GM18907 (cell line): ENCODE data around the gene NAA16.
"Not testable (repeated sequence)": the region's sequence is repeated elsewhere in the genome, so short reads cannot be mapped to it uniquely, and the experiment has no call there.

ENCODE experiments used
- ATAC-seq: cut with Tn5 transposase; IDR thresholded peaks from one replicate; pipeline ENCODE4 v1.9.1; 2021; ENCODE audit warnings: mild to moderate bottlenecking, moderate library complexity; ENCODE audit not compliant: unreplicated experiment

NAA16 gene

DNA sequence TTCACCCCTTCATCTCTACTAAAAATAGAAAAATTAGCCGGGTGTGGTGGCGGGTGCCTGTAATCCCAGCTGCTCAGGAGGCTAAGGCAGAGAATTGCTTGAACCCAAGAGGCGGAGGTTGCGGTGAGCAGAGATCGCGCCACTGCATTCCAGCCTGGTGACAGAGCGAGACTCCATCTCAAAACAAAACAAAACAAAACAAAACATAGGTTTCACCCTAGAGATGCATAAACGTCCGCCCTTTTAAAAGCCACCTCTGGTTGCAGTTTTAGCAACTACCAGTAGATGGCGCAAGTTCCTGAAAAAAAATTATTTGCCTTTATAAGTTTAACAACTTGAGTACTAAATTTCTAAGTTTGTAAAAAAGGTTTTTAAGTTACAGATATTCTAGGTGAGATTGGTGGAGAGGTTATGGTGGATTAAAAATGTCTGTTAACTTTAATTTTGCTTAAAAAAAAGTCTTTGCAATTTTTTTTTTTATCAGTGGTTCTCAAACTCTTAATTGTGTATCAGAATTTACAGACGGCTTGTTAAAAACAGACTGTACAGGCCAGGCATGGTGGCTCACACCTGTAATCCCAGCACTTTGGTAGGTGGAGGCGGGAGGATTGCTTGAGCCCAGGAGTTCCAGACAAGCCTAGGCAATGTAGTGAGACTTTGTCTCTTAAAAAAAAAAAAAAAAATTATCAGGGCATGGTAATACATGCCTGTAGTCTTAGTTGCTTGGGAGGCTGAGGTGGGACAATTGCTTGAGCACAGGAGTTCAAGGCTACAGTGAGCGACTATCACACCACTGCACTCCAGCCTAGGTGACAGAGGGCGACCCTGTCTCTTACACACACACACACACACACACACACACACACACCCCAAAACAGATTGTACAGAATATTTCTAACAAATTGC lies 42.1 kb downstream of the NAA16 start:
- no peak for ATAC-seq

DNA sequence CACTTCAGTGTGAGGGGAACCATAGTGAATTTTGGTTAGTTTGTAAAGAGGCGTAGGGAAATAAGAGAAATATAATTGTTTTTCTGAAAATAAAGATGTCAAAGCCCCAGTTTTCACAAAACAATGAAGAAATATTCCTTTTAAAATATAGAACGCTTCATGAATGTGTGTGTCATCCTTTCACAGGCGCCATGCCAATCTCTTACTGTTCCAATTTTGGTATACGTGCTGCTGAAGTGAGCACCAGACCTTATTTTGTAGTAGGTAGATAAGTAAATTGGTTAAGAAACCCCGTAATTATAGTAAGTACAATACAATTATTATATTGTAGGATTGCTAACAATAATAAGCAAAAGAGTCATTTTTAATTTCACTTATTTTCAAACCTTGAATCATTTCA lies 43.3 kb downstream of the NAA16 start:
- no peak for ATAC-seq

DNA sequence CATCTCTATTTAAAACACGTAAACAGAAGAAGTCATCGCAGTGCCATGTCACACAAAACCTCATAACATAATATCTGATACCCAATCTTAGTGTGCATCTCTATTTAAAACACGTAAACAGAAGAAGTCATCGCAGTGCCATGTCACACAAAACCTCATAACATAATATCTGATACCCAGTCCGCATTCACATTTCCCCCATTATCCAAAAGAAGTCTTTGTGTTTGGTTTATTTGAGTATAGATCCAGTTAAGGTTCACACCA lies 45.2 kb downstream of the NAA16 start:
- ATAC-seq, result not testable (repeated sequence)

DNA sequence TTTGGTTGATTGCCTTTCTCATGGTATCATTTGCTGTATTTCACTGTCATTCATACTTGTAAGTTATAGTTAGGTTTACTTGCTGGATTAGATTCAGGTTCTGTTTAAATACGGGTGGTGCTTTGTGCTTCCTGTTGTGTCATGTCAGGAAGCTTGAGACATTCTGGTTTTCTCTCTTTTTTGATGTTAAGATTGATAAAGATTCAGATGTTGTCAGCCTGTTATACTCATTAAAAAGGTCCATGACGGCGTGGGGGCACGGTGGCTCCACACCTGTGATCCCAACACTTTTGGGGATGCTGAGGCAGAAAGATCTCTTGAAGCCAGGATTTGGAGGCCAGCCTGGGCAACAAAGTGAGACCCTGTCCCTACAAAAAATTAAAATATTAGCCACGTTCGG lies 45.7 kb downstream of the NAA16 start:
- no peak for ATAC-seq

DNA sequence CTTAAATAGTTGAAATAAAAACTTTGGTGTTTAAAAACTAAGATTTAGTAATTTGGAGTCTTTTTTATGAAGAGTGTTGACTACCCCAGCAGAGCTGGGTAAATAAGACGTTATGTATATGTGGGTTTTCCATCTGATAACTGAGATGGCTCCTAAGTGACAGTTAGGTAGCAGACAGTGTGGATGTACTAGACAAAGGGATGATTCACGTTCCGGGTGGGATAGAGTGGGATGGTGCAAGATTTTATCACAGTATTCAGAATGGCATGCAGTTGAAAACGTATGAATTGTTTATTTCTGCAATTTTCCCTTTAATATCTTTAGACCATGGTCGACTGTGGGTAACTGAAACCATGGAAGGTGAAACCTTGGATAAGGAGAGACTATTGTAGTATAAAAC lies 50.4 kb downstream of the NAA16 start:
- no peak for ATAC-seq

DNA sequence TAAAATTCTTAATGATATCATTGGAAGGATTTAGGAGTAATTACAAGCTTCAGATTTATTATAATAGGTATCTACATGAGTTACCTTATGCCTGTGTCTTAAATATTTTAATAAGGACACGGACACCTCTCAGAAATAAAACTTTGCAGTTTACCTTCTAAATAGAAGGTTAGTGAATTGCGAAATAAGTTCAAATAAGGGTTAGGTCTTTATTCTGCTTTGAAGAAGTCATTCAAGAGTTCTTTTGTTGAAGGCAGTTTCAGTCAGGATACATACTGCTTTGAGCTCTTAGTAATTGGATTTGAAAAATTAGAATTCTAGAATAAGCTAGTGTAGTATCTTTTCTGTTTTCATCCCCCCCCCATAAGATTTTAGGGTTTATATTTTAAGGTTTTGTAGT lies 53.0 kb downstream of the NAA16 start:
- no peak for ATAC-seq

DNA sequence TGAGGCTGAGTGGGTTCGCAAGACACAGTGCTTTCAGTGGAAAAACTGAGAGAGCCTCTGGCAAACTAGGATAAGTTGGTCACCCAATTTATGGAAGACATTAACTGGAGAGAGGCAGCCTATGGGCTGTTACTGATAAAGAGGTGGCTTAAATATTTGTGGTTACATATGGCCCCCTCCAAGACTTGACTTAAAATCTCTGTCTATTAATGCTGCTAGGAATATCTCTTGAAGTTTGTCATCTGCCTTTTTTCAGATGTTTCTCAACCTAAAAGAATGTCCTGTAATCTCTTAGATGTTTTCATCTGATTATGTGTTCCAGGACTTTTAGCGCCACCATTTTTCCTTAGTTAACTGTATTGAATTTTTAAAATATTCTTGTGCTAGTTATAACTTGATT lies 54.6 kb downstream of the NAA16 start:
- ATAC-seq, result no peak

DNA sequence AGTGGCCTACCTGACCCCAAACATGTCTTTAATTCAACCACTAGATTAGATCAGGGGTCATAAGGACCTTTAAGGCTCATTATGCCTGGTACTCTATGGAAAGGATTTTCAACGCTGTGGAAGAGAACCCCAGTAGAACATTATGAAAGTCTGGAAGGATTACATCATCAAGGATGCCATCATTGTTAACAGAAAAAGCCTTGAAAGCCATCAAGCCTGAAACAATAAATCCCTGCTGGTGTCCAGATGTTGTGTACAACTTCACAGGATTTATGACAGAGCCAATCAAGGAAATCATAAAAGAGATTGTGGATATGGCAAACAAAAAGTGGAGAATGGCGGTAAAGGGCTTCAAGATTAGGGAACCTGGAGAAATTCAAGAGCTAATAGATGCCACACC lies 59.7 kb downstream of the NAA16 start:
- no peak for ATAC-seq

DNA sequence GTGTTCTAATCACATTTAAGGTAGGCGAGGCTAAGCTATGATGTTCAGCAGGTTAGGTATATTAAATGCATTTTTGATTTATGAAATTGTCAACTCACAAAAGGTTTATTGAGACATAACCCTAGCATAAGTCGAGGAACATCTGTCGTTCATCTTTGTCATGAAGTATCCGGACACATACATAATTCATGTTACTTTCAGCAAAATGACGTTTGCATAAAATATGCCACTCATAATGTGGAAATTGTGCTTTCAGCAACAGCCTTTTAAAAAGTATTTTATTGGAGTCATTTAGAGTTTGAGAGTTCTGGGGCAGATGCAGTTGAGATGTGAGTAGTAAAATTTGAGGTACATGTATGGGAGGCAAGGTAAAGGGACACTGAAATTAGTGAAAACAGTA lies 66.4 kb downstream of the NAA16 start:
- no peak for ATAC-seq

DNA sequence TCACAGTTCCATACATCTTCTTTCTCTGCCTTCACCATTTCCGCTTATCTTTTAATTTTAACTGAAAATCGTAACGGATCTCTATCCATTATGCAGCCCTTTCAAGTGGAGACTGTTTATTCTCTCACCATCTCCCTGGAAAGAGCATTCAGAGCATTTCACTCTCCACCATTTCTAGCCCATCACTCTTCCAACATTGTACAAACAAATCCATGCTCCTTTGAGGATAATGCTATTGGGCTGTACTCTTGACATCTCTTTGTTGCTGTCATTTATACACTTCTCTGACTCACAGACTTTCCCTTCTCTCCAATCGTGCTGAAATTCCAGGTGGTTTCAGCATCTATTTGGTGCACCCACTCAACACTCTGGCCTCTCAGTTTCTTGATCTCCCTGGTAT lies 71.4 kb downstream of the NAA16 start:
- ATAC-seq, result no peak

DNA sequence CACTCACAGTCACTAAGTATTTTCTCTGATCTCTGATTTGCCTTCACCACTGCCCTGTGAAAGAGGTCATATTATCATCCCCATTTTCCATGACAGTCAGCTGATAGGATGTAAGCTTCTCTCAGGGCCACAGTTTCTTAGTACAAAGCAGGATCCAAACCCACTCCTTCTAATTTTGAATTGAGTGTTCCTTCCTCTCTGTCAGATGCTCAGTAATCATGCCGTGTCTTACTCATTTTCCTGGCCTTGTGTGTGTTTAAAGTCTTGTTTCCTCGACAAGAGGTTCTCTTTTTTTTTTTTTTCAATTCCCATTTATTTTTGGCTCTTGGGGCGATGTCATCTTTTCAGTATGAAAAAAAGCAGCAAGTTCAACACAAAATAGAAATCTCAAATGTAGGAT lies 72.3 kb downstream of the NAA16 start:
- no peak for ATAC-seq

DNA sequence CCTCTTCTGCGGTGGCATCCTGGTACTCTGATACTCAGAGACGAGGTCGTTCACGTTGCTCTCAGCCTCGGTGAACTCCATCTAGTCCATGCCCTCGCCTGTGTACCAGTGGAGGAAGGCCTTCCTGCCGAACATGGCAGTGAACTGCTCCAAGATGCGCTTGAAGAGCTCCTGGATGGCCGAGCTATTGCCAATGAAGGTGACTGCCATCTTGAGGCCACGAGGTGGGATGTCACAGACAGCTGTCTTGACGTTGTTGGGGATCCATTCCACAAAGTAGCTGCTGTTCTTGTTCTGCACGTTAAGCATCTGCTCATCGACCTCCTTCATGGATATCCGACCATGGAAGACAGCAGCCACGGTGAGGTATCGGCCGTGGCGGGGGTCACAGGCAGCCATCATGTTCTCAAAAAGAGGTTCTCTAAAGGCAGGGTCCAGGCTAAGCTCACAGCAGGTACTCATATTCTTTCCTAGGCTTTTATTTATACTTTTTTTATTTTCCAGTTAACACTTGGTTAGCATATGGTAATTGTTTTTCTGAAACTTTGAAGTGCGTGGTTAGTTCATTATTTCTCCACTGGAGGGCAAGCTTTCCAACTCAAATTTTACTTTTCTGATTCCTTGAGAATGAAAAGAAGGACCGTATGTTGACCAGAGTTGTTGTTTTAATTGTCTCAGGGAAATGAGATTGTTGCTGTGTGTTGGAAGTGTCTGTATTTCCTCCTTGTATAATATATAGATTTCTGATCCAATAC lies 73.9 kb downstream of the NAA16 start:
- ATAC-seq, result no peak

DNA sequence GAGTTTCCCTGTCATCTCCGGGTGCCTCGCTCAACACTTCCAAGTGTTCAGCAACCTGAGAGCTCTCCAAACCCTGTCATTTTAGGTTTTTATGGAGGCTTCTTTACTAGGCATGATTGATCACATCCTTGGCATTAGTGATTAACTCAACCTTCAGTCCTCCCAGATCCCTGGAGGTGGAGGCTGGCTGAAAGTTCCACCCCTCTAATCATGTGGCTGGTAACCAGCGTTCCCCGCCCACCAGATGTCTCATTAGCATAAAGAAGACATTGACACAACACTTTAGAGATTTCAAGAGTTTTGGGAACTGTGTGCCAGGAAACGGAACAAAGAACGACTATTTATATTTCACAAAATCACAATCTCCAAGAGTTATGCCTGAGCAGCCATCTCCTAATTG lies 75.1 kb downstream of the NAA16 start:
- ATAC-seq, result no peak

DNA sequence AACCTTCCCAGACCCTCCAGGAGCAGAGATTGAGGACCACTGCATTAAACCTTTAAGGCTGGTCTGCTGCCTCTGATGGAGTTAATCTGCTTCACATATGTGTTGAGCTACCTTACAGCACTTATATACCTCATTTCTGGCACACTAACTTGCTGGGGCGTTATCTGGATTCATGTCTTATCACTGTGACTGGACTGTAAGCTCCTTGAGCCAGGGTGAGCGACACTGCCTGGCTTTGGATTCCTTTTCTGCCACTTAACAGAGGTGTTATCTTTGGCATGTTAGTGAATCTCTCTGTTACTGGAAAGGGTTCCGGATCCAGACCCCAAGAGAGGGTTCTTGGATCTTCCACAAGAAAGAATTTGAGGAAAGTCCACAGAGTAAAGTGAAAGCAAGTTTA lies 76.5 kb downstream of the NAA16 start:
- ATAC-seq, result no peak

DNA sequence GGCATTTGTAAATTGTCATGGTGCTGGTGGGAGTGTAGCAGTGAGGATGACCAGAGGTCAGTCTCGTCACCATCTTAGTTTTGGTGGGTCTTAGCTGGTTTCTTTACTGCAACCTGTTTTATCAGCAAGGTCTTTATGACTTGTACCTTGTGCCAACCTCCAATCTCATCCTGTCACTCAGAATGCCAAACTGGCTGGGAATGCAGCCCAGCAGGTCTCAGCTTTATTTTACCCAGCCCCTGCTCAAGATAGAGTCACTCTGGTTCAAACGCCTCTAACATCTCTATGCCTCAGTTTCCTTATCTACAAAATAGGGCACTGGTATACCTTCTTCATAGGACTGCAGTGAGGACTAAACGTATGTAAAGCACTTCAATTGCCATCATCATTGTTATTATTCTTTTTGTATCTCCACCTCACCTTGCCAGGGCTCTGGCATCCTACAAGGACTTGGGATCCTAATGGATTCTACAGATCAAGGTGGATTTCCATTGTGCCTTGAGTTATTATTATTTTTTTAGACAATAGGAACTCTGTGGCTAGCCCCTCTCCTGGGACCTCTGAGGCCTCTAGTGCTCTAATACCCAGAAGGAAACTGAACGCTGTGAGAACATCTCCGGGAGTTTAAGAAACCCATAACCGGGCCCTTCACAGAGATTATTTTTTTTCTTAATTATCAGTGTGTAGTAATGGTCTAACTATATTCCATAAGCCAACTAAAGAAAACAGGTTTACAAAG lies 77.2 kb downstream of the NAA16 start:
- ATAC-seq, result no peak

DNA sequence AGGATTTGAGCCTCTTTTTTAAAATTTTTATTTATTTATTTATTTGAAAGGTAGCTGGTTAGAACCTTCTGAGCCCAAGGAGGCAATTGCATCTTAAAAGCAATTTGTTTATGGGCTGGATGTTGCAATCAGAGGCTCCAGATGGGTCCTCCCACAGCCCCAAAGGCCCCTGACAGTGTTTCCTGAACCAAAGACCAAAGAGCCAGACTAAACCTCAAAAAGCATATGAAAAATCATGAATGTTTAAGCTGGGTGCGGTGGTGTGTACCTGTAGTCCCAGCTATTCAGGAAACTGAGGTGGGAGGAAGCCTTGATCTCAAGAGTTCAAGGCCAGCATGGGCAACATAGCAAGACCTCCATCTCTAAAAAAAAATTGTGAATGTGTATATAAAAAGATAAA lies 78.5 kb downstream of the NAA16 start:
- ATAC-seq, result no peak

DNA sequence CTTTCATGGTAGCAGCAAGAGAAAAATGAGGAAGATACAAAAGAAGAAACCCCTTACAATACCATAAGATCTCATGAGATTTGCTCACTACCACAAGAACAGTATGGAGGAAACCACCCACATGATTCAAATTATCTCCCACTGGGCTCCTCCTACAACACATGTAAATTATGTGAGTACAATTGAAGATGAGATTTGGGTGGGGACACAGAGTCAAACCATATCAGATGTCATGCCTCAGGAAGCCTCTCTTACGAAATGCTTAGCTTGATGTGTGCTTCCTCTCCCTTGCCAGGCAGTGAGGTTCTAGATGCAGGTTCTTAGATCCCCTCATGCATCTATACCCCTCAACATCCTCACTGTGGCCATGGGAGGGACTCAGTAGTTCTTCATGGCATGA lies 83.1 kb downstream of the NAA16 start:
- no peak for ATAC-seq

DNA sequence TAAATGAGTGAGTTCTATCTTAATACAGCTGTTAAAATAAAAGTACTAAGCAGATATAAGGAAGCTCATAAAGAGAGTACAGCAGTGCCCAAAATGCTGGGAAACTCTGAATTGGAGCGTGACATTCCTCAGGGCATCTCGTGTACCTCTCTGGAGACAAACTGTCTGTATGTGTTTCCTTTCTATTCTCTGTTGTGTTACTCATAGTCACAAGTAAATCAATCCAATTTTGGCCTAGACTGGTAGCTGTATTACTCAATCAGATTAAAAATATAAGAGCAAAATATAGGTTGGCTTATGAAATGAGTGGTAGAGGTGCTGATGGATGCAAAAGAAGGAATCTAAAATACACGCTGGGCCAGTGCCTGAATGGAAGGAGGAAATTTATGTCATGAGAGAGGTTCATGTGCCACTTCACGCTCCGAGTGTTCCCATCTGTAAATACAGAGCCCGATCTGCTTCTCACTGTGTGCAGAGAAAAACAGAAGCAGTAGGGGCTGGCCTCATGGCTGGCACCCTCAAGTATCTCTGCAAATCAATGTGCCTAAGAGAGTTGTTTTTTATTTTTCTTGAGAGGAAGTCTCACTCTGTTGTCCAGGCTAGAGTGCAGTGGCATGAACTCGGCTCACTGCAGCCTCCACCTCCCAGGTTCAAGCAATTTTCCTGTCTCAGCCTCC lies 87.6 kb downstream of the NAA16 start:
- no peak for ATAC-seq

DNA sequence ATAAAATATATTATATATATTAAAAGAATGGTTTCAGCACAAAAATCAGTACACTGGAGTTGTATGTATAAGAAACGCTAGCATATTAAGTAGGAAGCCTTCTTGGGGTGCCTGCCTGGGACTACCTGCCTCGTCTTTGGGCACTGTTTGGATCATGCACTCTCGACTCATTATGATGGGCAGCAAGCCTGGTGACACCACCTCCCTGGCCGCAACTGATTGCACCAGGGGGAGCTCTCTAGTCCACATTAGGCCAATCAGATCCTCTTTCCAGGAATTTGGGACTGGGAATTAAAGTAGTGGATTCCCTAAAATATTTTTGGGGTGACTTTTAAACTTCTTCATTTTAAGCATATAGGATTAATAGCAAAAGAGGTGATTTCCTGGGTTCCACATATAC lies 90.3 kb downstream of the NAA16 start:
- ATAC-seq, result no peak

DNA sequence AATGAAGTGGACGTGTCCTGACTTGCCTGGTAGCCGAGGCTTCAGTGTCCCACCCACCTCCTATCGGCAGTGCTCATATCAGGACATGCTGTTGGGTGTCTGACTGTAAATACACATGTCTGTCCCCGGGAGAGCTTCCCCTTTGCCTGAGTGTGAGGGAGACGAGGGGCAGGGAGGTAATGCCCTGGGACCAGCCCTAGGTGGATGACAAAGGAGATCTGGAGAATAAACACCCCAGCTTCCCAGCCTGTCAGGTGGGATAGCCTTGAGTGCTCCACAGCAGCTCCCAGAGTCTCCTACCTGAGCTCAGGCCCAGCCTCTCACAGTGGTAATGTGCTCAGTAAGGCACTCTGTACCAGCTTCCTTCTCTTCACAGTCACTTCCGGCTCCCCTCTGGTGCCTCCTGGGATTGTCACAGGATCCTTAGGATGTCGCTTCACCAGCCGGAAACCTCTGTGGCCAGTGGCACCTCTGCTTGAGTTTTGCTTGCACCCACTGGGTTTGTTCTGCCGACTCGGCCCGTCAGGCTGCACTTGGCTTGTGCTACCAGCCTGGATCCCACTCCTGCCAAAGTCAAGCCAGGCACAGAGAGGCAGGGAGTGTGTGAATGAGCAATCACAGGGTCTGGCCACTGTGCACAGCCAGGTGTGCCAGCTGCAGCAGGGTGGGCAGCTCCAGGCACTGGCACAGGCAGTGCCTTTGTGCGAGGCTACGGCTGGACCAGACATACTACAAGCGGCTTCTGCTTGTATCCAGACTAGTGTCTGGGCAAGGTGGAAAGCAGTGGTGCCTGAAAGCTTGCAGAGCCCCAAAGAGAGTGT lies 91.8 kb downstream of the NAA16 start:
- no peak for ATAC-seq

DNA sequence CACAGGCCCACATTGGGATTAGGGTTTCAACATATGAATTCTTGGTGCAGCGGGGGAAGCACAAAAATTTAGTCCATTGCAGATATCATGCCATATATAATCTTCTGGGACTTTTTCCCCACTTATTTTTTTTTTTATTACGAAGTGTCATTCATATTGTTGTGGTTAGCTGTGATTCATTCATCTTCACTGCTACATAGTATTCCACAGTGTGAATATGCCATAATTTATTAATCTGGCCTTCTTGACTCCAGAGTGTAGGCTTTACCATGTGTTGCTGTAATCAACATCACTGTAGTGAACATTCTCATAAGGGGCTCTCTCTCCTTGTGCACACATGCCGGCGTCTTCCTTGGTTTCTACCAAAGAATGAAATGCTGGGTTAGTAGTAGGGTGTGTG lies 92.9 kb downstream of the NAA16 start:
- no peak for ATAC-seq
